AG09309 (cell line): ENCODE data around the gene TPK1.

Source experiments
- DNase-seq: peaks from one replicate; pipeline ENCODE4 v3.0.0-alpha.2; 2010; ENCODE audit warnings: low read depth
- H3K4me3 ChIP-seq: 2 replicates; pipeline ENCODE4 v1.5.1; 2011; ENCODE audit warnings: mild to moderate bottlenecking, low read depth, low read length, moderate library complexity; ENCODE audit not compliant: control insufficient read depth
- CTCF ChIP-seq: IDR thresholded peaks from 2 replicates; pipeline ENCODE4 v1.5.1; 2011; ENCODE audit warnings: mild to moderate bottlenecking, low read depth, low read length, inconsistent platforms; ENCODE audit not compliant: insufficient read depth, control insufficient read depth; ENCODE audit errors: missing control alignments

Gene TPK1

GRCh38 chr7:144656965-144657517 is 178.8 kb downstream of the TPK1 start:
- no peak for DNase-seq
- no peak overlapping the region for H3K4me3 ChIP-seq
- no peak for TF ChIP-seq CTCF

GRCh38 chr7:144653449-144653848 is 182.4 kb downstream of the TPK1 start:
- no peak for TF ChIP-seq CTCF

GRCh38 chr7:144650439-144650838 is 185.4 kb downstream of the TPK1 start:
- no peak for DNase-seq
- TF ChIP-seq CTCF = no peak
- no peak overlapping the region for H3K4me3 ChIP-seq

More at GRCh38 chr7:144653449-144653848, 182.4 kb downstream of the TPK1 start:
- no peak overlapping the region for H3K4me3 ChIP-seq
- no peak for DNase-seq

GRCh38 chr7:144649120-144649519 is 186.7 kb downstream of the TPK1 start:
- no peak for DNase-seq
- TF ChIP-seq CTCF = no peak
- H3K4me3 ChIP-seq = no peak overlapping the region

- no peak for TF ChIP-seq CTCF
- no peak for DNase-seq
- no peak overlapping the region for H3K4me3 ChIP-seq
Measured at GRCh38 chr7:144641389-144642044, 194.3 kb downstream of the TPK1 start.

- H3K4me3 ChIP-seq = no peak overlapping the region
- no peak for TF ChIP-seq CTCF
- DNase-seq = no peak
Measured at GRCh38 chr7:144632724-144633123, 203.1 kb downstream of the TPK1 start.

- TF ChIP-seq CTCF = no peak
- no peak overlapping the region for H3K4me3 ChIP-seq
Measured at GRCh38 chr7:144629598-144629997, 206.3 kb downstream of the TPK1 start.

More at GRCh38 chr7:144629598-144629997, 206.3 kb downstream of the TPK1 start:
- no peak for DNase-seq
